Central memory CD8-positive, alpha-beta T cell (primary cell): Measurements from ENCODE around the gene DPF3.

Source experiments
- ATAC-seq: fragments of 150-1000 bp; cut with Tn5 transposase; replicated peaks from 2 replicates; pipeline ENCODE4 v1.10.0; 2022; ENCODE audit warnings: mild to moderate bottlenecking, moderate FRiP score, moderate number of reproducible peaks; ENCODE audit not compliant: poor library complexity, severe bottlenecking; ENCODE audit errors: extremely low read depth
- DNase-seq, 2 donors: peaks; one replicate each; pipeline ENCODE4 v3.0.0; 2021; ENCODE audit warnings: low spot score in 2 of 2
- H3K27ac Mint-ChIP-seq: one replicate; pipeline ENCODE4 v1.8.0; 2022; ENCODE audit warnings: low read depth, mild to moderate bottlenecking, moderate library complexity, mixed read lengths
- H3K27me3 Mint-ChIP-seq: one replicate; pipeline ENCODE4 v1.8.0; 2022; ENCODE audit warnings: mixed read lengths
- H3K36me3 Mint-ChIP-seq: one replicate; pipeline ENCODE4 v1.8.0; 2022; ENCODE audit warnings: mild to moderate bottlenecking, moderate library complexity, mixed read lengths; ENCODE audit not compliant: insufficient read depth
- H3K4me1 Mint-ChIP-seq: one replicate; pipeline ENCODE4 v1.8.0; 2022; ENCODE audit warnings: mixed read lengths
- H3K4me3 Mint-ChIP-seq: one replicate; pipeline ENCODE4 v1.8.0; 2022; ENCODE audit warnings: mild to moderate bottlenecking, moderate library complexity, mixed read lengths
- H3K9me3 Mint-ChIP-seq: one replicate; pipeline ENCODE4 v1.8.0; 2022; ENCODE audit warnings: mixed read lengths

DPF3 gene

DNA sequence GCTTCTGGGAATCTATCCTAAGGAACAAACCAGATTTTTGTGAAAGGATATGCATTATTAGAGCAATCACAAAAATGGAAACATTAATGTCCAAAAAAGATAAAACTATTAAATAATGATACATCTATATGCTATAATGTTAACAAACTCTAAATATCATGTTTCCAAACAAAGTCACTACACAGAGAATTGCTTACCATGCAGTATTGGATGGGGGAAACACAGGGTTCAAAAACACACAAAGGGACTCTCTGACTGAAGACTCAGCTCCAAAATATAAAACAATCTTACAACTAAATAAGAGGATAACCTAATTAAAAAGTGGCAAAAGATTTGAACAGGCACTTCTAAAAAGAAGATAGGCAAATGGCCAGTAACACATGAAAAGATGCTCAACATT is 304.2 kb downstream of the DPF3 start:
- no peaks in the 10 kb centered on the region for H3K9me3 Mint-ChIP-seq
- H3K4me3 Mint-ChIP-seq = no peak overlapping the region
- no peaks in the 10 kb centered on the region for H3K36me3 Mint-ChIP-seq
- H3K27me3 Mint-ChIP-seq = peaks cover 70% of the 10 kb centered on the region
- H3K4me1 Mint-ChIP-seq = peaks cover 44% of the 10 kb centered on the region
- H3K27ac Mint-ChIP-seq = no peak overlapping the region
- ATAC-seq (no peak), DNase-seq (no peak)

DNA sequence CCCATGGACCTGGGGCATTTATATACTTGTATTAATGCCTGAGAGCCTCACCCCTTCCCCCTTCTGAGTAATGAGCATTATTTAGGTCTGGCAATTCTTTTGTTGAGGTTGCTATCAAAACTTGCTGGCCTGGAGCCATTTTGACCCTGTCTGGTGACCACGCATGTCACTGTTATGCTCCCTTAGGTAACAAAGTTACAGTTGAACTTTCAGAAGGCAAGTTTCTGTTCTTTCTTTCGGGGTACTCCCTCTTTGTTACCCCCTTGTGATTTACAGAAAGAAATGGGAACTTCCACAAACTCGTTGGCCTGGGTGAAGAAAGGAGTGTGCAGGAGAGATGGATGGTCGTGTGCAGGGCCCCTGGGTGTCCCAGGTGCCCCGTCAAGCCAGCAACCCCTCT is 305.4 kb downstream of the DPF3 start:
- peaks cover 34% of the 10 kb centered on the region for H3K4me1 Mint-ChIP-seq
- ATAC-seq (no peak), DNase-seq (no peak)
- H3K36me3 Mint-ChIP-seq = no peaks in the 10 kb centered on the region
- no peaks in the 10 kb centered on the region for H3K9me3 Mint-ChIP-seq
- peaks cover 80% of the 10 kb centered on the region for H3K27me3 Mint-ChIP-seq
- H3K4me3 Mint-ChIP-seq = no peak overlapping the region
- no peak overlapping the region for H3K27ac Mint-ChIP-seq

DNA sequence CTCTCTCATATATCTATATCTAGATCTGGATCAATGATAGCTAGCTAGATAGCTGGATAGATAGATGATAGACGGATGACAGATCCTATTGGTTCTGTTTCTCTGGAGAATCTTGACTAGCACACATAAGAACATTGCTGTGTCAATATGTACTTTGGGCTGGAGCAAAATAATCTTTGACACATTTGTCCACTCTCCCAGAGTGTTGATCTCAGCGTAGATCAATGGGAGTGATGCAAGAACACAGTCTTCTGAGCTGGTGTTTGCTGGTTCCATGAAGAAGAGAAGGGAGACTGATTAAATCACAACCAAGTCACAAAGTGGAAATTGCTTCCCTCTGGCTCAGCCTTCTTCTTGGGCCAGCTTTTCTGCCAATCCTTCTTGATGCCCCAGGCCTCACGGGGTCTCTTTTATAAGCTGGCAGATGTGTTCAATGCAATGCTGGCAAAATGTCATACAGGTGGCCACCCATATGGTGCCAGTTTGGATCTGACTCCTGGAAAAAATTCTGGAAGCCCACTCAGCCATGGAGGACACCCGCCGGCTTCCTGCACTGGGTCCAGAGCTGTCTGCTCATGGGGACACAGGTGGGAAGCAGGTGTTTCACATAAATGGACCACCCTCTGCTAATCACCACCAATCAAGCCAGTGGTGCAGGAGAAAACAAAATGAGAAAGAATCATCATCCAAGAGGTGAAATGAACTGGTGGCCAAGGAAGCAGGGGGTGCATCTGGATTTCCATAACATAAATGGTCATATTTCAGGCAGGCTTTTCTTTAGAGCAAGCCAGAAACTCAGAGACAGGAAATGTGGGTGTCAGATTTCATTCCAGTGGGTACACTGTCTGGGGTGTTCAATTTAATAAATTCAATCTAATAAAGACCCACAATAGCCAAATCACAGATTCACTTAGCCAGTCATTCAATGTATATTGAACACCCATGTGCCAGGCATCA is 310.3 kb downstream of the DPF3 start:
- Mint-ChIP-seq H3K27ac (no peak overlapping the region), H3K4me1 (no peaks in the 10 kb centered on the region), H3K27me3 (peaks cover 74% of the 10 kb centered on the region), H3K4me3 (no peak overlapping the region), H3K36me3 (no peaks in the 10 kb centered on the region), H3K9me3 (no peaks in the 10 kb centered on the region)
- ATAC-seq = no peak
- DNase-seq = no peak

DNA sequence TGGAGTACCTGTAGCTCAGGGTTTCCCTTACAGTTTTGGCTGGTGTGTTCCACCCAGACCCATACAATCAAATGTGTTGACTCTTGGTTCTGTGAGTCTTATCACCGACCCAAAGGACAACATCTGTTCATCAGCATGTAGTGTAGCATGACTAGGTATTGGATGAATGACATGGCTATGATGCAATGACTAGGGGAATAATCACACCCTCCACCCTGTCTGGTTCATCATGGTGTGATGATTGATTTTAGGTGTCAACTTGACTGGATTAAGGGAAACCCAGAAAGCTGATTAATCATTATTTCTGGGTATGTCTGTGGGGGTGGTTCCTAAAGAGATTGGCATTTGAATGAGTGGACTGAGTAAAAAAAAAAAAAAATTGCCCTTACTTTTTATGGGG is 311.3 kb downstream of the DPF3 start:
- H3K27me3 Mint-ChIP-seq = peaks cover 75% of the 10 kb centered on the region
- no peaks in the 10 kb centered on the region for H3K36me3 Mint-ChIP-seq
- ATAC-seq (no peak), DNase-seq (no peak)
- no peak overlapping the region for H3K27ac Mint-ChIP-seq
- H3K9me3 Mint-ChIP-seq = no peaks in the 10 kb centered on the region
- no peaks in the 10 kb centered on the region for H3K4me1 Mint-ChIP-seq
- H3K4me3 Mint-ChIP-seq = no peak overlapping the region

DNA sequence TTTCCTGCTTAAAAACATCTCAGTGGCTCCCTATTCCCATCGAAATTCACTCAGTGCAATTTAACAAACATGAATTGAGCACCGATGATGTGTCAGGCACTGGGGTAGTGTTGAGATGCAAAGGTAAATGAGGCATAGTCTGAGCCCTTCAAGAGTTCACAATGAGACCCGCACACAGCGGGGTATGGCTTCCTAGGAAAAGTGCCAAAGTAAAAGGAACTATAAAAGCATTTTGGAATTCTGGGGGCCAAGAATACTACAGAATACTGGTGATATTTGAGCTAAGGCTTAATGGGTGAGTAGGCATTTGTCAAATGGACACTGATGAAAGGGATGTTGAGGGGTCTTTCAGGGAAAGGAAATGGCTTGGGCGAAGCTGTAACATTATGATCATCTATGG is 315.4 kb downstream of the DPF3 start:
- no peak overlapping the region for H3K27ac Mint-ChIP-seq
- H3K27me3 Mint-ChIP-seq = peaks cover 54% of the 10 kb centered on the region
- DNase-seq = no peak
- no peaks in the 10 kb centered on the region for H3K9me3 Mint-ChIP-seq
- H3K4me3 Mint-ChIP-seq = no peak overlapping the region
- H3K4me1 Mint-ChIP-seq = peaks cover 10% of the 10 kb centered on the region
- ATAC-seq = no peak
- H3K36me3 Mint-ChIP-seq = no peaks in the 10 kb centered on the region

DNA sequence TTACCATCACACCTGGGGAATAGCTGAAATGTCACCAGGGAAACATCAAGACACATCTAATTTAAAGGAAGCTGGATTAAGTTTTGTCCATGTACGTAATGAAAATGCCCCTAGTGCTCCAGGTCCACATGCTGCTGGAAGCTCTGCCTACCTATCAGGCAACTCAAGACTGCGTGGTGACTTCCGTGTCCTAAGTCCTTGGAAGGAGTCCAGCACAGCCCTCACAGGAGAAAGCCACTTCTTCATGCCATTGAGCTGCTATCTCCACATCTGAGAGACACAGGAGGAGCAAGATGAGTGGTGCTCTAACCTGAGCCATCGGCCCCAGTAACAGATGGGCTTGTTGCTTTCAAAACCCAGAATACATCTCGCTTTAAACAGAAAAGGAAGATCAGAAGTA is 316.4 kb downstream of the DPF3 start:
- ATAC-seq (no peak), DNase-seq (no peak)
- H3K27ac Mint-ChIP-seq = no peak overlapping the region
- H3K4me3 Mint-ChIP-seq = no peak overlapping the region
- H3K27me3 Mint-ChIP-seq = peaks cover 60% of the 10 kb centered on the region
- no peaks in the 10 kb centered on the region for H3K9me3 Mint-ChIP-seq
- H3K36me3 Mint-ChIP-seq = no peaks in the 10 kb centered on the region
- peaks cover 10% of the 10 kb centered on the region for H3K4me1 Mint-ChIP-seq

DNA sequence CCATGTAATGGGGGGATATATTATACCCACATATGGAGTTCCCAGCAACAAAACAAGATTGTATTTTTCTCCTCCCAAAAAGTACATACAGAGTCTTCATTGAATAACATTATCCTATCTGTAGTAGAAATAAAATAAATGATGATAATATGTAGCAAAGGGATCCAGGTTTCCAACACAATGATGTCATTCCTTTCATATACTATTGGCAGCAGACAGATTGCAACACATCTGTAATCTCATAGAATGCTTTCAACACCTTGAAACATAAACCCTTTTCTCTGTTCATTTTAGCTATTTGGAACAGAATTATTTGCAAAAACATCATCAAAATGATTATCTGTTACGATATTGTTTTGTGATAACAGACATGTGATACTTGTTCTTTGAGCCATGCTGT is 317.6 kb downstream of the DPF3 start:
- peaks cover 60% of the 10 kb centered on the region for H3K27me3 Mint-ChIP-seq
- H3K36me3 Mint-ChIP-seq = no peaks in the 10 kb centered on the region
- H3K9me3 Mint-ChIP-seq = no peaks in the 10 kb centered on the region
- no peak overlapping the region for H3K27ac Mint-ChIP-seq
- DNase-seq = no peak
- H3K4me1 Mint-ChIP-seq = peaks cover 10% of the 10 kb centered on the region
- ATAC-seq = no peak
- H3K4me3 Mint-ChIP-seq = no peak overlapping the region

DNA sequence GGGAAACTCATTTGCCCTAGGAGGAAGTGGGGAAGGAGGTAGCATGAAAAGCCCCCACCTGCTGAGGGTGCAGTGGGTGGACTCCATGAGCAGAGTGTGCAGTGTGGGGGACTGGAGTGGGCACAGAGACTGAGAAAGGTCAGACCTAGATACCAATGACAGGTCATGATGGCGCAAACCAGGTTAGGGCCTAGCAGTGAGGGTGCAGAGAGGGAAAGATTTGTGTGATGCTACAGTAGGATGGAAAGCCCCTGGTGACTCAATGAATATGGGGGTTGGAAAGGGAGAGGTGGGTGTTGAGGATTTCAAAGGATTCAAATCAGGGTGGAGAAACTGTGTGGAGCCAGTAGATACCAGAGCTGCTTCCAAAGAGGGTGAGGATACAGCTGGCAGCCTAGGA is 319.2 kb downstream of the DPF3 start:
- no peak for ATAC-seq
- Mint-ChIP-seq H3K9me3 (no peaks in the 10 kb centered on the region), H3K36me3 (no peaks in the 10 kb centered on the region), H3K27ac (no peak overlapping the region), H3K4me3 (no peak overlapping the region), H3K27me3 (peaks cover 60% of the 10 kb centered on the region), H3K4me1 (peaks cover 10% of the 10 kb centered on the region)
- no peak for DNase-seq

DNA sequence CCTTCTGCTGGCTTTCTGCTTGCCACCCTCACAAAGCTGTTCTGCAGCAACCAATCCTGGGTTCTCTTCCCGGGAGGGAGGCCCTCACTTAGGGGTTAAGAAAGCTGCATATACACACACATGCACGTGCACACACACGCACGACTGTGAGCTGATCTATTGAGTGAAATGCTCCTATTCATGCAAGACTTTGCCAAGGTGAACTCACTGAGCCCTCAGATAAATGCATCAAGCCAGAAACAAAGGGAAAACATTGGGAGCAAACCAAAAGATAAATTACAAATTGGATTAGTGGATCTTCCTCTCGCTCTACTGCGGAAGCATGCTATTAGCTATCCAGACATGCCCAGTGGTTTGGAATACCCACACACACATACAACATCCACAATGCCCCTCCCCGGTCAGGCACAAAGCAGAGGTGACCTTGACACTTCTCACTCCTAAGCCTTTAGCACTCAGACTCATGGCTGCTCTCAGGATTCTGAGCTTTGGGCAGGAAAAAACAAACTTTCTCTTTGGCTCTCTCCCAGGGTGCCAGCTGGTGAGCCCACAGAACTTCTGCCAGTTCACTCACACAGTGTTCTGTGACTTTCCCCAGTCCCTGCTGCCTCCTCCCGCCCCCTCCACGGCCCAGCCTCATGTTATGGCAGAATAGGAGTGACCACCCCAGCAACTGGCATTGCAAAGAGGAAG is 320.0 kb downstream of the DPF3 start:
- Mint-ChIP-seq H3K36me3 (no peaks in the 10 kb centered on the region), H3K9me3 (no peaks in the 10 kb centered on the region), H3K4me3 (no peak overlapping the region), H3K27me3 (peaks cover 60% of the 10 kb centered on the region), H3K4me1 (peaks cover 10% of the 10 kb centered on the region), H3K27ac (no peak overlapping the region)
- DNase-seq (no peak), ATAC-seq (no peak)
